Effector CD8-positive, alpha-beta T cell (primary cell): ENCODE measurements around the gene TSPAN7.

Source experiments
- DNase-seq: peaks from one replicate; lab custom pipeline; 2025; lab: John Stamatoyannopoulos, UW

TSPAN7 gene

DNA sequence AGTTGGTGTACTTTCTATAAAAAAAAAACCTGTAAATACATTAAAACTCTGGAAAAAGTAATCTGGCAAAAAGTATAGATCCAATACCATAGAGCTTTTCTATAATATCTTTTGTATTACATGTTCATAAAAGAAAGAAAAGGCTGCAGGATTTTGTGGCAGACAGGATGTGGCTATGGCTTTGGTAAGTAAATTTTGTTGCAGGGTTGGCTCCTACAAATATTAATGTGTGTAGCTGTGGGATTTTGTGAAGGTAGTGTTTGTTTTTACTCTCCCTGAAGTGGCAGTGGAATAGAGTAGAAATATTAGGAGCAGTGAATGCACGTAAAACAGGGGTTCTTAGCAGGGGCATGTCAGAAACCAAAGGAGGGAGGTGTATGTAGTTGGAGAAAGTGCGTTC is 84.8 kb downstream of the TSPAN7 start:
- DNase-seq: no peak

DNA sequence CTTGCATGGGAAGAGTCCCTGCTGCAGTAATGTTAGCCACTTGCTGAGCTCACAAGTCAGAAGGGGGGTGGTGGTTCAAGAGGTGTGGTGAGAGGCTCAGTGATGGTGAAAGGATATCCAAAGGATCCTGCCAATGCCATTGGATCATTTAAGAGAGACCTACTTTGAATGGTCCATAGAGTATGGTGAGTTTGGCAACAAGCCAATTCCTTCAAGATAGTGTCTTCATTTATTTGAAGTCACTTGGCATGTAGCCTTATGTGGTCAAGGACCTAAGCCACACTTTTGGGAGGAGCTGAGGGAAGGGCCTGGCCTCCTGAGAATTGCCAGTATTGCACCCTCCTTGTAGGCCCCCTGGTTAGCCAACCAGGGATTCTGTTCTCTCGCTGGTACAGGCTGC is 87.9 kb downstream of the TSPAN7 start:
- no peak for DNase-seq

DNA sequence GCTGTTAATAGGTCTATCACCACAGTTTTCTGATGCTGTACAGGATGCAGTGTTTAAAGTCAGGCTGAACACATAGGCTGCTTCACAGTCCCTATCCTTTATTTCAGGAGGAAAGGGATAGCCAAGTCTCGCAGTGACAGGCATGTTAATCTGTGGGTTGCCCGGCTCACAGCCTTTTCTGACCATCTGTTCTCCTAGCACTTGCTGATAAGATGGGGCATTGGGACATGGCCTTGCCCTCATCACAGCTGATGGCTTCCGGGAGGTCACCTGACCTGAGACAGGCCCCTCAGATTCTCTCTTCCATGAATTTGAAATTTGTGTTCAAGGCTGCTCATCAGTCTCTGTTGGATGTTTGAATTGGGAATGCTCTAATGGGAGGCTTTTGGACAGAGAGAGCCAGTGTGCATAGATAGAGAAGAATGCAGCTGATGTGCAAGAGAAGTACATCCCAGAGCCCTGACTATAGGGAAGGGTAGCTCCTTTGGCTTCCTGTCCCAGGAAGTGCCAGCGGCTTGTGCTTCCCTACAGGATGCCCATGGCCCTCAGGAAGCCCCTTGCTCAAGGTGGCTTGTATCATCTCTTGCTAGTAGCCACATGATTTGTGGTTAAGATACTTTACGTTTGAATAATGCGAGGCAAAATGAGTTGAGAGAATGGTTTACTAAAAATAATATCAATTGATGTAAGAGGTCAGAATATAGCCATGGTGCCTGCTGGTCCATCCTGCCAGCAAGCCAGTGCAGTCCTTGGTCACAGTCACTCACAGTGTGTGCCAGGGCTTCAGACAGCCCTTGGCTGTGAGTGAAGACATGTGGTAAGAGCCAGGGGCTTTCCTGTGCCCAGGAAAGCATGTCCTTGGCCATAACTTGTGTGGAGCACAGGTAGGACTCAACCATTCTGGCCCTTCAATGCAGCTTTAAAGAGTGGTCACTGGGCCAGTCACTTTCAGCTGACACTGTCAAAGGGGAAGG is 88.6 kb downstream of the TSPAN7 start:
- DNase-seq: no peak

DNA sequence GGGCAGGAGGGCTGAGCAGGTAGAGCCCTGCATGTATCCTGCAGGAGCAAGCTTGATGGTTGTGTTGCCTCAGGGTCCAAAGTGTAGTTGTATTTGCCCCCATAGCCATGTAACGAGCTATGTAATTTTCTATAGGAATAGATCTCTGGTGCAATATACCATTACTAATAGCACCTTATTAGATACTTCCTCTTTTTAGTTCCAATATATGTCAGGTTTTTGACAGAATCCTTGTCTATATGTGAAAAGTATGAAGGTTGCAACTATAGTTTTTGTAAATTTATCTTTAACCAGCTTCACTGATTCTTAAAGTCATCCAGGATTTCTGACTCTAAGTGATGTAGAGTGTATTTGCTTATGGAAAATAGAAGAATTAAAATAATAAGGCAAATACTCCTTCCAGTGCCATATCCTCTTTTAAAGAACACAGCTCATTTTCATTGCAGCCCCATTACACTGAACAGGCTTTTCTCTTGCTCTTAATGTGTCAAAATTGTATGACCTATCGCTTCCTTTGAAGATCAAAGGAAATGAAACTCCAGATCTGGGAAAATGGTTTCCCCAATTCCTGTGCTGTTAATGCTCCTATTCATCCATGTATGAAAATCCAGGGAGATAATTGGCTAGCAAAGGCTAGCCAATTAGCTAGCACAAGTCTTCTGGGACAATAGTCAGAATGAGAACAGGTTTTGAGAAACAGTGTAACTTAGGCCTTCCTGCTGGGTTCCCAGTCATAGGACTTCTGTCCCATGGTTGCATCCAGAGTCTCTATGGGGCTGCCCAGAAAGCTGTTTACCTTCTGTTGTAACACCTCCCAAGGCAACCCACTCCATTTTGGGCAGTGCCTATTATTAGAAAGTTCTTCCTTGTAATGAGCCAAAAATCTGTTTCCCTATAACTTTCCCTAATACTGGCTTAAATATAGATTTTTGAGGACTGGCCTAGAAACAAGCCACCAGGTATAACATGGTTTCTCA is 90.6 kb downstream of the TSPAN7 start:
- no peak for DNase-seq

DNA sequence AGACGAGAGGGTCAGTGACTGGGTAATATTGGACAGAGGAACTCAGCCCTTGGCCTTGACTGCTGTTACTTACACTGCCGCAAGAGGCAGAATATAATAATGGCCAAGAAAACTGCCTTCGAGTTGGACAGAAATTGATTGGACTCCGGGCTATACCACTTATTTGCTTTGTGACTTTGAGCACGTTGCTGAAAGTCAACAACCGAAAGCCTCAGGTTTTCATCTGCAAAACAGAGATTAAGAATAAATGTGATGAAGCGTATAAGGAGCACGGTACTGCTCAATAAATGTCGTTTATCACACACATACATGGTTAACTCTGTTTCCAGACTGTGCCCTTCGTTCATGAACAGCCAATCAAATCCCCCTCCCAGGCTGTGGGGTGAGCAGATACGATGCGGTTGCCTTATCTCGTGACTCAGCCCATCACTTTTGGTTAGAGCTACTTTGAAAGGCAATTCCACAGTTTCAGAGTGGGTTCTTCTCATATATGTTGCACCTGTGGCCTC is 91.6 kb downstream of the TSPAN7 start:
- no peak for DNase-seq

DNA sequence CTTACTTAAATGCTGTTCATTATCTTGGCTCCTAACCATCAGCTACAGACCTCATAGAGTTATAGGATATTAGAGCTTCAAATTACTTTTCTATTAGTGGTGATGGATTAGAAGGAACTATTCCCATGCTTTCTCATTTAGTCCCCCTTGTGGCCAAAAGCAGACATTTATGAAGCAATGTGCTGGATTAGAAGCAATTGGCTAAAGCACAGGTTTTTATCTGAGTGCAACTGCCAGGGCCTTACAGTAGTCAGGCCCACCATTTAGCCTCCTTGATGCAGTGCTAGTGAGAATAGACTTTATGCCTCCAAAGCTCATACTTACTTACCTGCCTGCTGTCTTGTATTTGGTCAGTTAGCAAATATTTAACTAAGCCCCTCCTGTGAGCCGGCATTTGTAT is 93.0 kb downstream of the TSPAN7 start:
- no peak for DNase-seq

DNA sequence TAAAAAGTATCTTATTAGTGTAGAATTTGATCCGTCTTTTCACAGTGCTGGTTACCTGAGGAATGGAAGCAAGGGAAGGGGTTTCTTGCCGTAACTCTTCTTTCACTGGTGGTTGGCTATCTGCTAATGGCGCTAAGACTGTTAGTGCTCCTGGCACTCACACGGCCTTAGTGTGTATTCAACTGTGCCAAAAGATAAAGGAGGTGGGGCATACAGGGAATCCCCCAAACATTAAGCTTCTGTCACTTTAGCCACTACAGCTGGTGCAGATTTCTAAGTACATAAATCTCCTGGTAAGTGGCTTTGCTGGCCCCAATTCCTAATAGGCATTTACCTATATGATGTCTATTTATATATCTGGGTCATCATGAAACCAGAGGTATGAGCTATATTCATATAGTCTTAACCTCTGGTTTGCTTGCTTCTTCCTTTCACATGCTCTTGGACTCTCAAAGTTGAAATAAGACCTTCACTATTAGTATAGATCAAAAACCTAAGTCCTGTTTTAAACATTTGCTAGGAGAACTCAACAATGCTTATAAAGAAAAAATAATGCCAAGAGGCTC is 95.1 kb downstream of the TSPAN7 start:
- DNase-seq: no peak

DNA sequence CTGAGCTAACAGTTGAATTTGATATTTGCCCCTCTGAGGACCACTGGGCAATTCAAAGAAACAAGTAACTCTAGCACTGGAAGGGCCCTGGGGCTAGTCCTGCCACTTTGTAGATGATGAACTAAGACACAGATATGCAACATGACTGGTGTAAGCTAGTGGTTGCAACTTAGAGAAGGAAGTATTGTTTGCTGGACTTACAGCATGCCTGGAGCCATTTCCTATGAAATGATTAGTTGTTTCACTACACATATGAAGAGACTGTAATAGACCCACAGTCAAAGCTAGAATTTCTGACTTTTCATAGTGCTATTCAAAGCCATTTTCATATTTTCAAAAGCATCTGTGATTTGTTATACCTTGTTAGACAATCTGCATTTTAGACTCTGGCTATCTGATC is 96.2 kb downstream of the TSPAN7 start:
- no peak for DNase-seq

DNA sequence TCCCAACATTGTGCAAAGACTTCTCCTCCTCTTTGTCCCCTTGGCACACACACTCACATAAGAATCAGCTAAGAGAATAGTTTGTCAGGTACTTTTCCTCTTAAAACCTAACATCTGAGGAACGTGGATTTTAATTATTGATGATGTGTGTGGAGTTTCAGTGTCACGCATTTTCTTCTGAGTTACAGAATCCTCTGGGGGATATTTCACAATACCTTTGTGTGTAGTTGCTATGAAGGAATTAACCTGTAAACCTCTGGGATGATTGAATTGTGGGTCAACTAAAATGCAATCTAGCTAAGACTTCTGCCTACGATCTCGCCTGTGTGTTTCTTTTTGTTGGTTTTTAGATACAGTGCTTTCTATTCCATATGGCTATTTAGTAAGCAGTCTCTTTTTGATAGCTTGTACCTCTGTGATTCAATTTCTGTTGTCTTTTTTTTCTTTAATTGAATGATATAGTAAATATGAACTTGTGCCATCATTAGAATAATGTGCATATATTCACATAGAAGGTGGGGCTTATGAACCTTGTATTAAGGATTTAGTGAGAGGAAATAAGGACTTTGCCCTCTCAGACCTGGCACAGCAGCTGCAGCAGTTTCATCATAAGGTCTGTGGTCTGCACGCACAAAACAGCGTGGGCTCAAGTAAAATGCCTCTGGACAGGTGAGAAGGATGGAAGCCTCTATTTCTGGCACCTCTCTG is 99.2 kb downstream of the TSPAN7 start:
- no peak for DNase-seq

DNA sequence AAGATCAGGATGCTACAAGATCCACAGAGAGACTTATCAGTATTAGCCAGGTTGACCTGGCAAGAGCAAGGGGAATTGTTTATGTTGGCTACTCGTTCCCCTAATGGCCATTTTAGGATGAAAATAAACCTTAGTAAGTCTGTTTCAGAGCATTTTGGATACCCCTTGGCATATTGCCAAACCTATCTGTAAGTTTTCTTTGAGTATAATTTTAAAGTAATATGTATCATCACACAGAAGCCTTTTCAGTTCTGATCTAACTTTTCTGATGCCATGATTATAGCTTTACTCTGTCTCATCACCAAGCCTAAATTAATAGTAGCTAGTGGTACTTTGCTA is 99.7 kb downstream of the TSPAN7 start:
- no peak for DNase-seq

DNA sequence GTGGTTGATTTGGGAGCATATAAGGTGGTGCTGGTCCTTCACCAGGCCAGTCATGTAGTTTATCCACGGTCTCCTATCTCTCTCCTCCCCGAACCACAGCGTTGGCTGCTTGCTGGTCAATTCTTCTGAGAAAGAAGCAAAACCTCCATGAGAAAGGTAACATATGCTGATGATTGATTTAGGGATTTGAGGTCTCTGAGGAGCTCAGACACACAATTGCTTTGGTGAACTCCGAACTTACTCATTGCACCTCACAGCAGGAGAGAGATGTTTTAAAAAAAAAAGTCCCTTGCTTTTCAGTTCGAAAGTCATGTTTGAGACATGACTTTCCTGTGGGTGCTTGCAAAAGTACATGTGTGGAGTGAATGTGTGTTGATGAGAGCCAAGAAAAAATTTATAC is 100.2 kb downstream of the TSPAN7 start:
- no peak for DNase-seq

DNA sequence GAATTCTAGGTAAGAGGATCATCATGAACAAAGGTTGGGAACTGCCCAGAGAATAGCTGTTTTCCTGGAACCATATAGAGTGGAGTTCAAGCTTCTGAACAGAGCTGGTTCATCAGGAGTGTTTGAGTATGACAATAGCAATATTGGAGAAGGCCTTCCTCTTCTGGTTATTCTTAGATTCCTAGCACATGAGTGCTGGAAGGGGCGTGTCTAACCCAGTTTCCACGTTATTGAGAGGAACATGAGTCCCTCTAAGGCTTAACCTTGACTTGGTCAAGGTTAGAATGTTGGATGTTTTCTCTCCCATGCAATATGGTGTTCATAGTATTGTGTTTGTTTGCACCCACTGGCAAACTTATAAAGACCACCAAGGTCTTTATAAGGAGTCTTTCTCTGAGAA is 101.3 kb downstream of the TSPAN7 start:
- no peak for DNase-seq

DNA sequence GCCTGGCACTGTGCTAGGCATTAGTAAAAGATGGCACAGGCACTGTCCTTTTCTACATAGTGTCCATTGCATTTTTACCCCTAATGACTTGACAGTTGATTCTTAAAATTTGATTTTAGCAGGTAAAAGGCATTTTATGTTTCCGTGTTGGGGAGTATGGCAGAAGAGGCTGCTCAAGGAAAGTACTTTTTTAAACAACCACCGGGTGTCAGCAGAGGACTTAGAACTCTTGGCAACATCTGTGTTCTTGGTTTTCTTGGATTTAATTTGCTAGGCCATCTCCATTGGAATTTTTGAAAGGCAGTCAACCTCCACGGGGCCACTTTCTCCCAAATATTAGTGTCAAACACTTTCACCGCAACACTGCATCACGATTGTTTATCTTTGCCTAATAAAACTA is 102.9 kb downstream of the TSPAN7 start:
- DNase-seq: no peak

DNA sequence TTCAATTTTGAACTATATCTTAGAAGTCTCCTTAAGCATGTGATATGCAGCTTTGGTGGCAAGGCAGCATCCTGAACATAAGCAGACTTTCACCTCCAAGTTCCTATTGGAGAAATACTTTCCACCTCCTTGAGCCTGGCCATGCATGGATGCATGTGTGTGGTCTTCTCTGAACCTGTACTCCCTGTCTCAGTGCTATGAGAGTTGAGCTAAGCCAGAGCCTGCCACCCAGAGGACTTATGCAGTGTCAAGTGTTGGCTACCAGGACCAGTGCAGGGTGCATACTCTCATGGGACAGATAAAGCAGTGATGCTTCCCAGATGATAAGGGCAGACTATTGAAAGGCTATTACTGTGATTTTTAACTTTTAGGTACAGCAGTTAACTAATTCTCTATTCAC is 105.6 kb downstream of the TSPAN7 start:
- no peak for DNase-seq

DNA sequence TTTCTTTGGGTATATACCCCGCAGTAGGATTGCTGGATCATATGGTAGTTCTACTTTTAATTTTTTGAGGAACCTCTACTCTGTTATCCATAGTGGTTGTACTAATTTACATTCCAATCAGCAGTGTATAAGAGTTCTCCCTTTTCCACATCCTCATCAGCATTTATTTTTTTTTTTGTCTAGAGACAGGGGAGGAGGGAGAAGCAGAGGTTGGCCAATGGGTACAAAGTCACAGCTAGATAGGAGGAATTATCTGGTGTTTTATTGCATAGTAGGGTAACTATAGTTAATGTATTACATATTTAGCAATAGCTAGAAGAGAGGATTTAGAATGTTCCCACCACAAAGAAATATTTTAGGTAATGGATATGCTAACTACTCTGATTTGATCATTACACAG is 107.4 kb downstream of the TSPAN7 start:
- no peak for DNase-seq

DNA sequence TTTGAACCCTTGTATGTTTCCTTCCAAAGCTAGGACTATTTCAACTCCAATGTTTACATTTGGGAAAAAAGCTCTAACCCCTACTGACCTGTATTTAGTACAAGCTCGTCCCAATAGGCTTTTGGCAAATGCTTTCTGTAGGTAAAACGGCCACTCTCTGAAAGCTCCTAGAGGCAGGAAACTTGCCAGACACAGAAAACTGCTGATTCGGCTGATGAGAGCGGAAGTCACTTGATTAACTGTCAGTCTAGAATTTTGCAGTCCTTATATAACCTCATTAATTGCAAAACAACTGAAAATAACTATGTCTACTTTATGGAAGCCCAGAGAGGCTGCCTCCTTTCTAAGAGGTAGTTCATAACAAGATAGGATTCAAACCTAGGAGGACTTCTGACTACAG is 108.1 kb downstream of the TSPAN7 start:
- DNase-seq: no peak

DNA sequence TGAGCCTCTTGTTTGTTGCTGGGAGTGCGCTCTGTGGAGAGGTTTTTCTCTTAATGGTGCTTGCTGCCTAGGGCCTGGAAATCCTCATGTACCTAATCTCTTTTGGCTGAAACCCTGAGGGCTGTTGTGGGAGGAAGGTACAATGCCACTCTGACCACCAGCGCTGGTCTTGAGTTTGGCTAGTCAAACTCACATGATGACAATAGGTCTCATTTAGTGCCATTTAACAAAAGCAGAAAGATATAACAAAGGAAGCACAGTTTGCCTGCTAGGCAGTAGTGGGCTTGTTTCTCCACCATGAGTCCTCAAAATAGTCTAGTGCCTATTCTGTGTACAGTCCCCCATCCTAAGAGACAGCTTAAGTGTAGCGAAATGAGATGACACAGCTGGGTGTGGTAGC is 111.3 kb downstream of the TSPAN7 start:
- no peak for DNase-seq

DNA sequence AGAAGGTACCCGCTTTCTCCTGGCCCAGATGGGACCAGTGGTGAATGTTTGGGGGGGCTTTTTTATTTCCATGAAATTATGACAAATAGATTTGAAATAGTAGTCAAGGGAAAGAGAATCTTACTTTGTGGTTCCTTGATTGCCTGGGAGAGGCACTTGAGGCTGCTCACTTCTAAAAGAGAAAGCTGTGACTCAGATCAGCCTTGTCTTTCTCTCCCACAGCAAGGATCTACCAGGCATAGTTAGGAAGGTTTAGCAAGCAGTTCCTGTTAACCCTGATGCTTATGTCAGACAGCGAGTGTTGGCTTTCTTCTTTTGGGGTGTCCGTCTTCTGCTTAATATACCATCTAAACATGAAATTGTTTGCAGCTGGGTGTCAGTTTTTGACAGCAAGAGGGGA is 114.5 kb downstream of the TSPAN7 start:
- DNase-seq: no peak

DNA sequence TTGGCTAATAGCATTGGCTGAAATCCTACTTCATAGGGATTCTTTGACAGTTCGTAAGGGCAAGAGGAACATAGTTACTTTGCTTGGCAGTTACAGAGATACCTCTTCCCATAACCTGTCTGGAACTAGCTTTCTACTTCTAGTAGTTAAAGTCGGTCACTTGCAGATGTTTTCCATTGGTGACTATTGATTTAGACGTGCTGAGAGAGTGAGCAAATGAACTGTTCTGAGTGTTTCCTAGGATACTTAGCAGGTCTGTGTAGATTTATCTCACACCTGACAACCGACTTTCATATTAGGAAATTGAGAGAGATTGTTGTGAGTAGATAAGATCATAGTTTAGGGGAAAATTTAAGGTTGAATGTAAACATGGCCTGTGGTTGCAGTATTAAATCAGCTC is 116.8 kb downstream of the TSPAN7 start:
- no peak for DNase-seq

DNA sequence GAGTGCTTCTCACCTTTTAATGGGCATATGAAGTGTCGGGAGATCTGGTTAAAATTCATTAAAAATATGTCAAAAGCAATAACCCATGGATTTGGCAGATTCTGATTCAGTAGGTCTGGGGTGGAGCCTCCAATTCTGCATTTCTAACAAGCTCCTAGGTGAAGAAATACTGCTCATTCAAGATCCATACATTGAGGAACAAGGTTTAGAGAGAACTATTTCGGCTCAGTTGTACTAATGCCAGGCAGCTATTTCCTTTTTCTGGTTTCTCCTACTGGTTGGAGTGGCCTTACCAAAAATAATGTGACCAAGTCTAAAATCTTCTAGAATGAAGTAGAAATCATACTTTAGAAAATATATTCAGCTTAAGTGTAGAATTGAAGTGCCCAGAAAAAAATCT is 117.5 kb downstream of the TSPAN7 start:
- DNase-seq: no peak

DNA sequence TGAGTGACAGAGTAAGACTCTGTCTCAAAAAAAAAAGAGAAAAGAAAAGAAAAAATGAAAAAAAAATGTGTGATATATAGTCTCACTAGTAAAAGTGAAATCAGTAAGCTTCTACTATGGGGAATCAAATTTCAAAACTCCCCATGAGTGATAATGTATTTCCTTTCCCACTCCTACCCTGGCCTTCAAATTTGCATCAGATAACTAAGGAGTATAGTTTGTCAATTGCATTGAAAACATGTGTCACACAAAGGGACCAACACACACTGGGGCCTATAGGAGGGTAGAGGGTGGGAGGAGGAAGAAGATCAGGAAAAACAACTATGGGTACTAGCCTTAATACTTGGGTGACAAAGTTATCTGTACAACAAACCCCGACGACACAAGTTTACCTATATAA is 118.4 kb downstream of the TSPAN7 start:
- no peak for DNase-seq

DNA sequence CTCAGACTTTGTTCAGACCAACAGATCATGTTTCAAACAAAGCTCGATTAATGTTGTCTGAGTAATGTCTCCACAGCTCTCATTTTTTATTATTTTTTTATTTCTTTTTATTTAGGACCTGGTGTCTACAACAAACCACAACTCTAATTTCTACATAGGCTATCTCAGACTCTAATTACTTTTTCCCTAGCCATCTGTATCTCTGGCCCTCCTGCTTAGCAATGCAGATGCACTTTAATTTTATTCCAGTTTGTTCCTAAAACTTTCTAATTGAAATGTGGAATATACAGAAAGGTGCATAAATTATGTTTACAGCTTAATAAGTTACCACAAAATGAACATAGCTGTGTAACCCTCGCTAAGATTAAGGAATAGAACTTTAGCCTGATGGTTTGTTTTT is 120.8 kb downstream of the TSPAN7 start:
- no peak for DNase-seq
